ENCODE measurements around the gene PCSK9. TPM values are rescaled to one million over a fixed set of nuclear protein-coding genes. Genes with fewer than 3 reads are reported as not detected.

Gene PCSK9
- total and polyA plus RNA-seq, 2 of the 13 experiments (the other 11 are each of a cell fraction or from before 2014, with no cell fraction given), result 33.3 to 80.5 TPM

- peaks cover 0 to 47% of the 10 kb centered on the region in 2 experiments for H3K27me3 ChIP-seq (ENCODE audit: control insufficient read depth in 1 of 2, insufficient read depth in 2 of 2, low read length in 2 of 2)
- TF ChIP-seq ZNF367 (CRISPR knock-in tag; IDR thresholded peaks at IDR 0.05; ENCODE audit: borderline replicate concordance) (no peak), FOSL2 (CRISPR knock-in tag; IDR thresholded peaks at IDR 0.05) (0 out of 2 replicates have a peak, but pooled peaks have one; percentile 18)
- no peak overlapping the region for H3K27ac ChIP-seq (ENCODE audit: extremely low read length, insufficient read depth, low read length)
- H3K79me2 ChIP-seq (ENCODE audit: insufficient read depth, low read length), result no peaks in the 10 kb centered on the region
- WGBS (ENCODE audit: low lambda C conversion rate), result 25% methylated on average over 4 of the region's 6 CpGs
- BruUV-seq (replicated peaks), result no TSS peak
- H3K9me3 ChIP-seq (ENCODE audit: low read length), result no peaks in the 10 kb centered on the region
- H3K9ac ChIP-seq (ENCODE audit: insufficient read depth, low read depth, low read length), result no peak overlapping the region
- H3K4me3 ChIP-seq (replicated peaks in 1 of 3; ENCODE audit: insufficient read depth in 1 of 3, low read depth in 2 of 3, low read length in 3 of 3), result no peak overlapping the region
- ATAC-seq, result no peak; the same call in 2 of the 3 replicates
- intact Hi-C loops (cut with micrococcal nuclease; ENCODE audit: unreplicated experiment) (no loop called here), in situ Hi-C loops (cut with HindIII; ENCODE audit: extremely low pct_ligation_motif_present, low pct_unique_long_range_greater_than_20kb) (loop anchor here (10.0 kb wide), 1 partner anchor 180 kb away; no protein-coding TSS in a partner anchor)
- no peak for DNase-seq (ENCODE audit: low spot score)
- ChIA-PET POLR2A (no interaction called here), CTCF (ENCODE audit: low intra/inter-chr PET ratio, low total read pairs) (interaction anchor here (2.3 to 3.9 kb wide), 2 partner anchors 44 to 48 kb away, joined by 19 to 22 read pairs; no protein-coding TSS in a partner anchor)
- no peak for FAIRE-seq
- H4K20me1 ChIP-seq (ENCODE audit: insufficient read depth, low read length), result no peaks in the 10 kb centered on the region
- no peaks in the 10 kb centered on the region for H3K36me3 ChIP-seq (replicated peaks in 1 of 2; ENCODE audit: control insufficient read depth in 1 of 2, insufficient read depth in 2 of 2, low read length in 2 of 2)
- no peak overlapping the region for H2AFZ ChIP-seq (ENCODE audit: low read length)
- H3K4me2 ChIP-seq (ENCODE audit: low read depth, low read length), result no peak overlapping the region
- peaks cover 15% of the 10 kb centered on the region for H3K4me1 ChIP-seq (ENCODE audit: insufficient read depth, low read length)
These were observed 44.9 kb upstream of the PCSK9 start for GRCh38 chr1:54994355-54994990.

- Histone ChIP-seq H4K20me1 (ENCODE audit: insufficient read depth, low read length) (no peaks in the 10 kb centered on the region), H2AFZ (ENCODE audit: low read length) (no peak overlapping the region), H3K79me2 (ENCODE audit: insufficient read depth, low read length) (no peaks in the 10 kb centered on the region), H3K4me1 (ENCODE audit: insufficient read depth, low read length) (peaks cover 15% of the 10 kb centered on the region), H3K4me3 (replicated peaks in 1 of 3; ENCODE audit: insufficient read depth in 1 of 3, low read depth in 2 of 3, low read length in 3 of 3) (no peak overlapping the region), H3K4me2 (ENCODE audit: low read depth, low read length) (no peak overlapping the region), H3K27me3 (ENCODE audit: control insufficient read depth in 1 of 2, insufficient read depth in 2 of 2, low read length in 2 of 2) (peaks cover 0 to 50% of the 10 kb centered on the region in 2 experiments), H3K27ac (ENCODE audit: extremely low read length, insufficient read depth, low read length) (no peak overlapping the region), H3K9me3 (ENCODE audit: low read length) (no peaks in the 10 kb centered on the region), H3K9ac (ENCODE audit: insufficient read depth, low read depth, low read length) (no peak overlapping the region), H3K36me3 (replicated peaks in 1 of 2; ENCODE audit: control insufficient read depth in 1 of 2, insufficient read depth in 2 of 2, low read length in 2 of 2) (no peaks in the 10 kb centered on the region)
- WGBS (ENCODE audit: low lambda C conversion rate), result 51% methylated on average over 12 of the region's 12 CpGs
- POLR2A ChIA-PET, result no interaction called here
- intact Hi-C loops (cut with micrococcal nuclease; ENCODE audit: unreplicated experiment), result no loop called here
- BruUV-seq (replicated peaks), result no TSS peak
- DNase-seq (ENCODE audit: low spot score) (no peak), ATAC-seq (no peak), FAIRE-seq (no peak)
- in situ Hi-C loops (cut with HindIII; ENCODE audit: extremely low pct_ligation_motif_present, low pct_unique_long_range_greater_than_20kb), result loop anchor here (5.0 to 10.0 kb wide), 2 partner anchors 43 to 180 kb away; no protein-coding TSS in a partner anchor
- CTCF ChIA-PET (ENCODE audit: low intra/inter-chr PET ratio, low total read pairs), result interaction anchor here (2.3 to 3.9 kb wide), 2 partner anchors 45 to 49 kb away, joined by 19 to 22 read pairs; no protein-coding TSS in a partner anchor
- TF ChIP-seq STAG1 (CRISPR knock-in tag; IDR thresholded peaks at IDR 0.05), result no peak
- TF ChIP-seq ZNF432 (CRISPR knock-in tag; IDR thresholded peaks at IDR 0.05; ENCODE audit: borderline replicate concordance), result no peak
- TF ChIP-seq ELF1 (CRISPR knock-in tag; IDR thresholded peaks at IDR 0.05), result no peak
- no peak for TF ChIP-seq ZNF563 (CRISPR knock-in tag; IDR thresholded peaks at IDR 0.05)
- no peak for TF ChIP-seq TARDBP (CRISPR knock-in tag; IDR thresholded peaks at IDR 0.05)
- no peak for TF ChIP-seq SMAD1 (CRISPR knock-in tag; IDR thresholded peaks at IDR 0.05; ENCODE audit: borderline replicate concordance, low read depth)
- TF ChIP-seq TCF7 (IDR thresholded peaks at IDR 0.05; ENCODE audit: low read depth), result no peak
- TF ChIP-seq, protein P1, sequence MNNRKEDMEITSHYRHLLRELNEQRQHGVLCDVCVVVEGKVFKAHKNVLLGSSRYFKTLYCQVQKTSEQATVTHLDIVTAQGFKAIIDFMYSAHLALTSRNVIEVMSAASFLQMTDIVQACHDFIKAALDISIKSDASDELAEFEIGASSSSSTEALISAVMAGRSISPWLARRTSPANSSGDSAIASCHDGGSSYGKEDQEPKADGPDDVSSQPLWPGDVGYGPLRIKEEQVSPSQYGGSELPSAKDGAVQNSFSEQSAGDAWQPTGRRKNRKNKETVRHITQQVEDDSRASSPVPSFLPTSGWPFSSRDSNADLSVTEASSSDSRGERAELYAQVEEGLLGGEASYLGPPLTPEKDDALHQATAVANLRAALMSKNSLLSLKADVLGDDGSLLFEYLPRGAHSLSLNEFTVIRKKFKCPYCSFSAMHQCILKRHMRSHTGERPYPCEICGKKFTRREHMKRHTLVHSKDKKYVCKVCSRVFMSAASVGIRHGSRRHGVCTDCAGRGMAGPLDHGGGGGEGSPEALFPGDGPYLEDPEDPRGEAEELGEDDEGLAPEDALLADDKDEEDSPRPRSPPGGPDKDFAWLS (CRISPR knock-in tag; IDR thresholded peaks at IDR 0.05; ENCODE audit: borderline replicate concordance), result no peak
- TF ChIP-seq ATF6 (CRISPR knock-in tag; conservative IDR thresholded peaks at IDR 0.05), result no peak
- no peak for TF ChIP-seq HHEX (CRISPR knock-in tag; IDR thresholded peaks at IDR 0.05)
- TF ChIP-seq, protein P2, sequence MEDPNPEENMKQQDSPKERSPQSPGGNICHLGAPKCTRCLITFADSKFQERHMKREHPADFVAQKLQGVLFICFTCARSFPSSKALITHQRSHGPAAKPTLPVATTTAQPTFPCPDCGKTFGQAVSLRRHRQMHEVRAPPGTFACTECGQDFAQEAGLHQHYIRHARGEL (CRISPR knock-in tag; IDR thresholded peaks at IDR 0.05), result no peak
- no peak for TF ChIP-seq ZNF792 (CRISPR knock-in tag; IDR thresholded peaks at IDR 0.05)
These were observed 44.2 kb upstream of the PCSK9 start for GRCh38 chr1:54995013-54995760.
